SK-N-SH (cell line): ENCODE results near the gene CDH4. TPM values are rescaled to one million over a fixed set of nuclear protein-coding genes. Genes with fewer than 3 reads are reported as not detected.

Experiments used
- CTCF ChIA-PET: fragments of 300-600, 350-600 bp; formaldehyde crosslinking; extraction: SDS; loops from one replicate; lab custom pipeline; 2021; lab: Yijun Ruan, JAX
- POLR2A ChIA-PET: fragments of 350-600 bp; sonication (Branson Sonifier 250); formaldehyde crosslinking; extraction: SDS; loops from one replicate; lab custom pipeline; 2020; ENCODE audit warnings: antibody characterized with exemption, inconsistent platforms; lab: Yijun Ruan, JAX
- DNase-seq: peaks from one replicate; pipeline ENCODE4 v3.0.0; 2012
- H2AFZ ChIP-seq: fragments of 200-600 bp; sonication (generic); 2 replicates; pipeline ENCODE4 v1.8.1; 2016; ENCODE audit warnings: antibody characterized with exemption, mild to moderate bottlenecking, low read depth
- H3F3A ChIP-seq: fragments of 200-600 bp; sonication (generic); replicated peaks from 2 replicates; pipeline ENCODE3; 2016; ENCODE audit warnings: antibody characterized with exemption, mild to moderate bottlenecking; ENCODE audit not compliant: insufficient read depth
- H3K27ac ChIP-seq, 2 experiments: fragments of 200-500 bp in 1 of 2; fragments of 200-600 bp in 1 of 2; sonication (Bioruptor generic) in 1 of 2; sonication (generic), shearing (Covaris generic) in 1 of 2; 2 replicates each; pipeline versions ENCODE4 v1.5.1 to v1.6.1; 2014 to 2016; ENCODE audit warnings: low read depth in 2 of 2, inconsistent platforms in 1 of 2, low read length in 1 of 2, mild to moderate bottlenecking in 1 of 2, mixed read lengths in 1 of 2
- H3K27me3 ChIP-seq: fragments of 200-600 bp; sonication (generic), shearing (Covaris generic); 2 replicates; pipeline ENCODE4 v1.6.1; 2016; ENCODE audit warnings: mixed run types; ENCODE audit not compliant: insufficient read depth
- H3K36me3 ChIP-seq, 2 experiments: fragments of 200-500 bp in 1 of 2; fragments of 200-600 bp in 1 of 2; sonication (Bioruptor generic) in 1 of 2; sonication (generic) in 1 of 2; replicated peaks in 1 of 2; 2 replicates each; pipeline versions ENCODE3 to v1.5.1; 2014 to 2016; ENCODE audit warnings: low read length in 1 of 2, mild to moderate bottlenecking in 1 of 2; ENCODE audit not compliant: insufficient read depth in 2 of 2, control insufficient read depth in 1 of 2
- H3K4me1 ChIP-seq, 2 experiments: fragments of 200-500 bp in 1 of 2; fragments of 200-600 bp in 1 of 2; sonication (Bioruptor generic) in 1 of 2; sonication (generic), shearing (Covaris generic) in 1 of 2; 2 replicates each; pipeline versions ENCODE4 v1.5.1 to v1.6.1; 2014 to 2016; ENCODE audit warnings: low read depth in 1 of 2, low read length in 1 of 2, mixed run types in 1 of 2; ENCODE audit not compliant: insufficient read depth in 2 of 2, control insufficient read depth in 1 of 2
- H3K4me2 ChIP-seq: fragments of 200-600 bp; sonication (generic), shearing (Covaris generic); 2 replicates; pipeline ENCODE4 v1.6.1; 2017; ENCODE audit warnings: mixed run types
- H3K4me3 ChIP-seq, 2 experiments: fragments of 200-500 bp in 1 of 2; fragments of 200-600 bp in 1 of 2; sonication (Bioruptor generic) in 1 of 2; sonication (generic), shearing (Covaris generic) in 1 of 2; 2 replicates each; pipeline versions ENCODE4 v1.5.1 to v1.8.1; 2014 to 2016; ENCODE audit warnings: low read depth in 2 of 2, inconsistent platforms in 1 of 2, low read length in 1 of 2, mild to moderate bottlenecking in 1 of 2, mixed read lengths in 1 of 2, moderate library complexity in 1 of 2
- H3K79me2 ChIP-seq: fragments of 200-600 bp; sonication (generic); 2 replicates; pipeline ENCODE4 v1.8.1; 2017; ENCODE audit warnings: mild to moderate bottlenecking; ENCODE audit not compliant: insufficient read depth
- H3K9ac ChIP-seq: fragments of 200-600 bp; sonication (generic); 2 replicates; pipeline ENCODE4 v1.6.1; 2017; ENCODE audit warnings: mixed run types
- H3K9me2 ChIP-seq: fragments of 200-600 bp; sonication (generic); 2 replicates; pipeline ENCODE4 v1.6.1; 2017; ENCODE audit warnings: mixed run types
- H3K9me3 ChIP-seq: fragments of 200-600 bp; sonication (generic); 2 replicates; pipeline ENCODE4 v1.6.1; 2017; ENCODE audit warnings: mixed run types, mild to moderate bottlenecking, moderate library complexity
- H4K20me1 ChIP-seq: fragments of 200-600 bp; sonication (generic); 2 replicates; pipeline ENCODE4 v1.6.1; 2017; ENCODE audit warnings: mild to moderate bottlenecking, mixed run types; ENCODE audit not compliant: insufficient read depth
- CHD2 ChIP-seq: fragments of 150-350 bp; IDR thresholded peaks from 2 replicates; pipeline ENCODE4 v1.6.1; 2018; ENCODE audit warnings: low read length; ENCODE audit not compliant: partially characterized antibody
- FOSL2 ChIP-seq: IDR thresholded peaks from 2 replicates; pipeline ENCODE4 v1.4.0; 2012; ENCODE audit warnings: low read depth, mild to moderate bottlenecking, moderate library complexity, borderline replicate concordance
- FOXJ3 ChIP-seq: sonication (generic); formaldehyde crosslinking; IDR thresholded peaks from 2 replicates; pipeline ENCODE4 v1.5.1; 2020; ENCODE audit warnings: mild to moderate bottlenecking, missing genetic modification reagents
- MXI1 ChIP-seq: IDR thresholded peaks from 2 replicates; pipeline ENCODE4 v1.6.1; 2012; ENCODE audit warnings: mild to moderate bottlenecking, low read depth, low read length, improper control_type of control experiment
- NRF1 ChIP-seq: IDR thresholded peaks from 2 replicates; pipeline ENCODE4 v1.6.1; 2012; ENCODE audit warnings: low read depth, mild to moderate bottlenecking, low read length
- SIN3A ChIP-seq: IDR thresholded peaks from 2 replicates; pipeline ENCODE4 v1.6.1; 2012; ENCODE audit warnings: low read depth, mild to moderate bottlenecking, low read length, moderate library complexity, borderline replicate concordance
- TCF12 ChIP-seq: IDR thresholded peaks from 2 replicates; pipeline ENCODE4 v1.4.0; 2012
- WGBS: methylation state at CpG from one replicate; pipeline ENCODE4 v1.1.6; 2017; ENCODE audit warnings: low lambda C conversion rate; 5-methylcytosine and 5-hydroxymethylcytosine counted together
- polyA plus RNA-seq, 3 experiments: library from polyadenylated mRNA; depleted of rRNA; stranded (reverse); fragments of >200 nt; gene quantifications; 2 replicates each; pipeline ENCODE4 v1.2.3, GENCODE V29; 2012

The CDH4 gene
- polyA plus RNA-seq, 1 of the 3 experiments (the other 2 are of a cell fraction), result not detected

GRCh38 chr20:61897401-61898295, 645.6 kb downstream of the CDH4 start:
- no peak for DNase-seq
- TF ChIP-seq CHD2, result no peak
- Histone ChIP-seq H3K27me3 (no peaks in the 10 kb centered on the region), H3K79me2 (no peaks in the 10 kb centered on the region), H3K9ac (no peak overlapping the region), H3K9me3 (no peaks in the 10 kb centered on the region), H3K27ac (no peak overlapping the region), H3K9me2 (no peaks in the 10 kb centered on the region), H3K36me3 (no peaks in the 10 kb centered on the region), H3K4me1 (no peaks in the 10 kb centered on the region; a peak in 1 of 4 replicates), H3F3A (no peaks in the 10 kb centered on the region), H3K4me2 (no peak overlapping the region), H2AFZ (no peak overlapping the region), H3K4me3 (no peak overlapping the region), H4K20me1 (no peaks in the 10 kb centered on the region)
- POLR2A ChIA-PET, result no interaction called here
- WGBS, result 61% methylated on average over 19 of the region's 26 CpGs
- CTCF ChIA-PET, result interaction anchor here (1.6 to 2.5 kb wide), 4 partner anchors 9 to 1687 kb away, joined by 7 to 40 read pairs (median 20); no protein-coding TSS in a partner anchor

DNA sequence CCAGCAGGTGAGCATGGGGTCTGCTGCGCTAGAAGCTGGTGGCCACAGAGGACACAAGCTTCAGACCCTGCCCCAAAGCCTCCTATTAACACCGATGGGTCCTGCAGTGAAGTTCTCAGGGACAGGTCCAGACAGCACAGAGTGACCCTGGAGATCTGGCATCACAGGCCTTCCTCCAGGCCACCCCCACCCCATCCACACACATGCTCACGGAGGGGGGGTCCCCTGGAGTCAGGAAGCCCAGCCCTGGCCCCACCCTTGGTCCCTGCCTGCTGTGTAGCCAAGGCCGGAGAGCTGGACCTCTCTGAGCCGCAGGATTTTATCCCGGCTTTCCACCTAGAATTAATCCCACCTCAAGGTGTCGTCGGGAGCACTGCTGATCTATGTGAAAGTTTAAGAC, 646.3 kb downstream of the CDH4 start:
- 27% methylated on average over 7 of the region's 8 CpGs for WGBS

DNA sequence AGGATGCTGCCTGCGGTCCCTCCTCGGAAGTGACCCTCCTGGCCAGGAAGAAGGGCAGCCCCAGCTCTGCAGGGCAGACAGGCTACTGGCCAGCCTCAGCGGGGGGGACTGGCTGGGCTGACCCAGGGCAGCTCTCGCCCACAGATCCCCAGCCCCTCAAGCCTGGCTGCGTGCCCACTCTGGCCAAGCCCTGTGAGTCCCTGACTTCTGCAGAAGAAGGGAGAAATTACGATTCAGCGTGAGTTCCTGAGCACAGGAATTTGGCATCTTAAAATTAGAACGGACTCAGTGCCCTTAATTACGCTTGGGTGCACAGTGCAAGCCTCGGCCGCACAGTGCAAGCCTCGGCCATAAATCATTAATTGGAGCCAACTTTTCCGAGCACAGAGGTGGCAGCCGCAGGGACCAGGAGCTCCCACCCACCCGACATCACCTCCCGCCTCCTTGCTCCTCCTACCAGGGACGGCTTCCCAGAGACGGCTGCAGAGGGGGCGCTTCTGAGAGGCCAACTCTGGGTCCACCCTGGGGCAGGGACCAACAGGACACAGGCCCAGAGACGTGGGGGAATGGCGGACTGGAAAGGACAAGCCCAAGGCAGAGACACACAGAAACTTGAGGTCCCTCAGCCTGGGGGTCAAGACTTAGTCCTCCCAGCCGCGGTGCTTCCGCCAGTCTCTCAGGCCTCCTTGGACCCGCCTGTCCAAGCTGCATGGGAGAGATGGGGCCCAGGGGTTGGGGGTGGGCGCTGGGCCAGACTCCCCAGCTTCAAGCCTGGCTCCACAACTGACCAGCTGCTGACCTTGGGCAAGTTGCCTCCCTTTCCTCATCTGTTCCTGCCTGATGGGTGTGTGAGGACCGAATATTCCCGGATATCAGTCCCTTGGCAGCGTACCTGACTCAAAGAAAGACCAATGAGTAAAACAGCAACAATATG, 648.2 kb downstream of the CDH4 start:
- H3K27me3 ChIP-seq, result no peaks in the 10 kb centered on the region
- no peak overlapping the region for H3K27ac ChIP-seq
- H3K4me2 ChIP-seq, result no peak overlapping the region
- H2AFZ ChIP-seq, result no peak overlapping the region
- no peaks in the 10 kb centered on the region for H4K20me1 ChIP-seq
- WGBS, result 43% methylated on average over 19 of the region's 29 CpGs
- CTCF ChIA-PET, result interaction anchor here (1.1 kb wide), 1 partner anchor 13 kb away, joined by 8 read pairs; no protein-coding TSS in a partner anchor
- no peaks in the 10 kb centered on the region for H3K36me3 ChIP-seq
- TF ChIP-seq MXI1 (no peak), SIN3A (no peak), TCF12 (no peak)
- TF ChIP-seq, all 33 proteins: peak for 0
- Histone ChIP-seq H3K79me2 (no peaks in the 10 kb centered on the region), H3K9me2 (no peaks in the 10 kb centered on the region), H3K4me1 (no peaks in the 10 kb centered on the region; a peak in 1 of 4 replicates), H3K4me3 (no peak overlapping the region), H3K9me3 (no peaks in the 10 kb centered on the region), H3F3A (no peaks in the 10 kb centered on the region), H3K9ac (no peak overlapping the region)
- POLR2A ChIA-PET, result no interaction called here
- peak; percentile 51 for DNase-seq

More for the DNA sequence above, 646.3 kb downstream of the CDH4 start:
- no peaks in the 10 kb centered on the region for H3K27me3 ChIP-seq
- CTCF ChIA-PET, result interaction anchor here (1.6 kb wide), 1 partner anchor 11 kb away, joined by 7 read pairs; no protein-coding TSS in a partner anchor
- H3K79me2 ChIP-seq, result no peaks in the 10 kb centered on the region
- no peaks in the 10 kb centered on the region for H3F3A ChIP-seq
- no peak overlapping the region for H3K9ac ChIP-seq
- H3K27ac ChIP-seq, result no peak overlapping the region
- H3K4me2 ChIP-seq, result no peak overlapping the region
- H4K20me1 ChIP-seq, result no peaks in the 10 kb centered on the region
- H3K9me3 ChIP-seq, result no peaks in the 10 kb centered on the region
- no peaks in the 10 kb centered on the region for H3K9me2 ChIP-seq
- H2AFZ ChIP-seq, result no peak overlapping the region
- POLR2A ChIA-PET, result no interaction called here
- TF ChIP-seq FOSL2 (no peak), FOXJ3 (CRISPR knock-in tag) (no peak), NRF1 (no peak)
- H3K4me3 ChIP-seq, result no peak overlapping the region
- no peaks in the 10 kb centered on the region; a peak in 1 of 4 replicates for H3K4me1 ChIP-seq
- H3K36me3 ChIP-seq, result no peaks in the 10 kb centered on the region
- no peak for DNase-seq
